HUDEP-2 (cell line): ENCODE results near the gene FARP1.
A peak's percentile ranks its signal among the peaks of the same experiment; 100 is the strongest.

Experiments
- DNase-seq, 76 experiments: peaks; one replicate each; lab custom pipeline; 2025; ENCODE audit not compliant: unreplicated experiment in 76 of 76; lab: John Stamatoyannopoulos, UW

The FARP1 gene

GRCh38 chr13:98142380-98143156 lies at the start of gene FARP1:
Gene FARP1 (plus strand): TSS chr13:98143094. CDS start chr13:98213243, 70,149 bp downstream.
- peak in 46 of 76 experiments; percentile 3 to 72 (median 34) for DNase-seq

GRCh38 chr13:98094678-98095266 lies 48.1 kb upstream of the FARP1 start:
- DNase-seq: no peak

- no peak for DNase-seq
Measured at GRCh38 chr13:98096059-98096458, 46.8 kb upstream of the FARP1 start.

- DNase-seq: no peak
Measured at GRCh38 chr13:98097749-98098148, 45.1 kb upstream of the FARP1 start.

GRCh38 chr13:98098516-98098915 lies 44.4 kb upstream of the FARP1 start:
- no peak for DNase-seq

- DNase-seq: no peak
Measured at GRCh38 chr13:98099627-98100026, 43.3 kb upstream of the FARP1 start.

- no peak for DNase-seq
Measured at GRCh38 chr13:98100481-98100880, 42.4 kb upstream of the FARP1 start.

GRCh38 chr13:98103531-98103930 lies 39.4 kb upstream of the FARP1 start:
- no peak for DNase-seq

GRCh38 chr13:98103942-98104880 lies 38.7 kb upstream of the FARP1 start:
- DNase-seq: no peak

- DNase-seq: peak in 75 of 76 experiments; percentile 9 to 99 (median 92)
Measured at GRCh38 chr13:98105929-98106336, 37.0 kb upstream of the FARP1 start.

- no peak for DNase-seq
Measured at GRCh38 chr13:98108341-98108740, 34.6 kb upstream of the FARP1 start.

GRCh38 chr13:98109226-98109853 lies 33.6 kb upstream of the FARP1 start:
- no peak for DNase-seq

- no peak for DNase-seq
Measured at GRCh38 chr13:98110749-98111148, 32.1 kb upstream of the FARP1 start.

GRCh38 chr13:98111168-98112098 lies 31.5 kb upstream of the FARP1 start:
- DNase-seq: no peak

GRCh38 chr13:98112456-98112855 lies 30.4 kb upstream of the FARP1 start:
- DNase-seq: no peak

- no peak for DNase-seq
Measured at GRCh38 chr13:98118865-98119264, 24.0 kb upstream of the FARP1 start.

- no peak for DNase-seq
Measured at GRCh38 chr13:98123176-98123575, 19.7 kb upstream of the FARP1 start.

- DNase-seq: no peak
Measured at GRCh38 chr13:98129059-98129746, 13.7 kb upstream of the FARP1 start.

GRCh38 chr13:98133946-98134345 lies 8.9 kb upstream of the FARP1 start:
- peak in 59 of 76 experiments; percentile 2 to 76 (median 37) for DNase-seq
